HG02884 (cell line): Measurements from ENCODE around the gene MGARP.

Experiments
- ATAC-seq: cut with Tn5 transposase; IDR thresholded peaks from one replicate; pipeline ENCODE4 v1.9.1; 2021; ENCODE audit warnings: mild to moderate bottlenecking, moderate library complexity; ENCODE audit not compliant: unreplicated experiment

The MGARP gene

DNA sequence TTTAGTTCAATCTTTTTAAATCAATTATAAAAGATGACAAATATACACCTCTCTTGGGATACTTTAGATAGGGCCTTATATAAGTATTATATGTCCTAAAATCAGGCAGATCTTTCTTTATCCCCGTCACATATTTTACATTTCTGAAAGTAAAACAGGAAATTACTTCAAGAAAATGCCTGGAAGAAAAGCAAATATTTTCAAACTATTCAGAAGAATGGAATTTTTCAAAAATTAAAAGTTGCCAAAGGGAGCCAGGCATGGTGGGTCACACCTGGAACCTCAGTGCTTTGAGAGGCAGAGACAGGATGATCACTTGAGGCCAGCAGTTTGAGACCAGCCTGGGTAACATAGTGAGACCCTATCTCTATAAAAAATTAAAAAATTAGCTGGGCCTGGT lies 34.4 kb downstream of the MGARP start:
- no peak for ATAC-seq

DNA sequence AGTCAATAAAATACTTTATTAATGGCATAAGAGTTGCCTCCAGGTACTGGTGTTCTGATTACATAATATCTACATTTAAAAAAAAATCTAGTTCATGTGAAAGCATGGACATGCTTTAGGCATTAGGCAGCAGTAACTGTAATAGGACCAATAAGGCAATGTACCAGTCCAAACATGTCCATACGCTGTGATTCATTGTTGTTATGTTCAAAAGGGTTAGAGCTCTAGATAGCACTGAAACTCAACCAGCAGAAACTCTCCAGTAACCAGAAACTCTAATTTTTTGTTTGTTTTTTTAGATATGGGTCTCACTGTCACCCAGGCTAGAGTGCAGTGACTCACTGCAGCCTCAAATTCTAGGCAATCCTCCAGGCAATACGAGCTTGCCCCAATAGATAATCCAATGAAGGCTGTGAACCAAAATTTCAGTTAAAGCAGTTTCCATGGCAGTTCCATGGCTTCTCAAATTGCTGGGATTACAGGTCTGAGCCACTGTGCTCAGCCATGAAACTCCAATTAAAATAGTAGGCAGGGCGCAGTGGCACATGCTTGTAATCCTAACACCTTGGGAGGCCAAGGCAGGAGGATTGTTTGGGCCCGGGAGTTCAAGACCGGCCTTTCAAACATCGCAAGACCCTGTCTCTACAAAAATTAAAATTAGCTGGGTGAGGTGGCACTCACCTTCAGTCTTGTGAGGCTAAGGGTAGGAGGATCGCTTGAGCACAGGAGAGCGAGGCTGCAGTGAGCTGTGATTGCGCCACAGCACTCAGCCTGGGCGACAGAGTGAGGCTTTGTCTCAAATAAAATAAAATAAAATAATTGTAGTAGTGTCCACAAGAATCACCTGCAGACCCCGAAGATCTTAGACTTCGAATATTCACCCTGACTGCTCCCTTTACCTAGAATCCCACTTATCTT lies 36.3 kb downstream of the MGARP start:
- no peak for ATAC-seq

- ATAC-seq, result no peak
Observed at GRCh38 chr4:139242511-139243051, 37.4 kb downstream of the MGARP start.

- no peak for ATAC-seq
Observed at GRCh38 chr4:139241784-139242151, 38.3 kb downstream of the MGARP start.

DNA sequence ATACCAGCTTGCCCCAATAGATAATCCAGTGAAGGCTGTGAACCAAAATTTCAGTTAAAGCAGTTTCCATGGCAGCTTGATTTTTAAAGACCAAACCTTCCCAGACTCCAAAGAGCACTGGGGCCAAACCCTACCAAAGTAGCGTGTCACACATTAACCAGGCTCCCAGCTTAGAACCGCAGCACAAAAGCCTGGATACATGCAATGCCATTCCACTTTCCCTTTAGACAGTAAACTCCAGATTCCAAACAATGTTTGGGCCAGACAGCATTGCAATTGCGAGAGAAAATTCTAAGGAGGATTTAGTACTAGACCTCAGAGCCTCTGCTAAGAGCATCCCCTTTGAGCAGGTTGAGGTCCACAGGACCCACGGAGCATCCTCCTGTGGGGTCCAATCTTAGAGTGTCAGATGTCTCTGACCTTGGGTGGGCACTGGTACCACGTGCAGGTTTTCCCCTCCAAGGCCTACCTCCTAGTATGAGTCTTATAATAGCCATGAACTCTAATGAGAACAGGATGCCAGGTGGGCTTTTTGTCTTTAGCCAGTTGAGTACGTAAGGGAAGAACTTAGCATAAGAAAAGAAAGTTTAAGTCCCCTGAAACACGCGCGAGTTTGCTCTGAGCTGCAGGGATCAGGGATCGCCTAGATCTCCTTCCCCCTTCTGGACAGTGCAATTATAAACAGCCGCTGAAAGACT lies 38.8 kb downstream of the MGARP start:
- no peak for ATAC-seq

DNA sequence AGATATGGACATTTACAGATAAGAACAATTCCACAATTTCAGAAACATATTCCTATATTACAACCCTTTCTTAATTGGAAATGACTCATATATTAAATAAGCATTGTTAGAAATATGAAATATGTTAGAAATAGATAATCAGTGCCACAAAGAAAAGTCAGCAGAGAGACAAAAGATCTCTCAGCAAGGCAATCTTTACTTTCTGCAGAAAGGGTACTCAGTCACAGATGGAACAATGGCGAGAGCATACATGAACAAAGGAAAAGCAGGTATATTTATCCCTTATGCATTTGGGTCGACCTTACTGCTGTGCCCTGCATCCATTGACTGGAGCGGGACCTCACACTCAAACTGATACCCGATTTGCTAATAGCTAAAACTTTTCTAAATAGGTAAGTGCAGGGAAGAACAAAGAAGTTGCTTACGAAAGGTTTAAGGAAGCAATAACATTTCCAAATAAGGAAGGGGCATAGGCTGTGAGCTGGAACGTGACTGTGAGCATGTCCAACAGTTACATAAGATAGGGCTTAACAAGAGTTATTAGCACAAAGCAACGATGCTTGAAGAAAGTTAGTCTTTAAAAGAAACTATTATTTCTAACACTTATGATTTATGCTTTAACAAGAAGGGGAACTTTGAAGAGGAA lies 40.8 kb downstream of the MGARP start:
- ATAC-seq, result no peak

DNA sequence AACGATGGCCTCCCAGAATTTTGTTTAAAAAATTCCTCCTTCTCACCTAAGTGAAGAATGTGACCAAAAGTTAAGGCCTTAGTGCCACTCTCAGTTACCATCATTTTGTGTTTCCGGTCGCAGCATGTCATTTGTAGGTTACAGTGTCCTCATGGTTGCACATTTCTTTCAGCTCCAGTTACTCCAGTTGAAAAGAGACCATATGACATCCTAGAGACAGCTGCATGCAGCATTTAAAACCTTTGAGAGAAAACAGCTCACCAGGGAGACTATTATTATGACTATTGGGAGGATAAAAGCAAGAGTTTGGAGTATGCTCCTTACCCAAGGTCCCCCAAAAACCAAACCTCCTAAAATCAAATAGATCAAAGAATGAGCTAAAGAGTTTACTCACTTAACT lies 45.8 kb downstream of the MGARP start:
- no peak for ATAC-seq

GRCh38 chr4:139229534-139230039 lies 50.4 kb downstream of the MGARP start:
- peak; percentile 48 for ATAC-seq

GRCh38 chr4:139227729-139228404 lies 52.2 kb downstream of the MGARP start:
- ATAC-seq, result peak; percentile 56

GRCh38 chr4:139223682-139224317 lies 56.2 kb downstream of the MGARP start:
- ATAC-seq, result peak; percentile 61

- no peak for ATAC-seq
Observed at GRCh38 chr4:139222215-139222614, 57.8 kb downstream of the MGARP start.

DNA sequence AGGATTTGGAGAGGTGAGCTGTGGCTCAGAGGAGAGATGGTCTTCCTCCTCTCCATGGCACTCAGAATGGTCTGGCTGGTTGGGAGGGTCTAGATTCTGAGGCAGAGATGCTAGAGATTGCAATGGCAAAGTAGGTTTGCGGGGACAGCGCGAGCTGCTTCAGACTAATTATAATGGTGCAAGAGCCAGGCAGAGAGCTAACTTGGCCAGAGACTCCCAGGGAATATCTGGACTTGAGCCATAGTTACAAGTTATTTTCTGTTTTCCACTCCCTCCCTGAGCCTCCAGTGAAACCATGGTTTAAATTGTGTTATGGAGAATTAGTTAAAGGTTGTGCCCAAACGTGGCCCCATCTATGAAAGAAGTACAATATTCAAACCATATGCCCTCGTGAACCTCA lies 58.3 kb downstream of the MGARP start:
- ATAC-seq, result no peak

DNA sequence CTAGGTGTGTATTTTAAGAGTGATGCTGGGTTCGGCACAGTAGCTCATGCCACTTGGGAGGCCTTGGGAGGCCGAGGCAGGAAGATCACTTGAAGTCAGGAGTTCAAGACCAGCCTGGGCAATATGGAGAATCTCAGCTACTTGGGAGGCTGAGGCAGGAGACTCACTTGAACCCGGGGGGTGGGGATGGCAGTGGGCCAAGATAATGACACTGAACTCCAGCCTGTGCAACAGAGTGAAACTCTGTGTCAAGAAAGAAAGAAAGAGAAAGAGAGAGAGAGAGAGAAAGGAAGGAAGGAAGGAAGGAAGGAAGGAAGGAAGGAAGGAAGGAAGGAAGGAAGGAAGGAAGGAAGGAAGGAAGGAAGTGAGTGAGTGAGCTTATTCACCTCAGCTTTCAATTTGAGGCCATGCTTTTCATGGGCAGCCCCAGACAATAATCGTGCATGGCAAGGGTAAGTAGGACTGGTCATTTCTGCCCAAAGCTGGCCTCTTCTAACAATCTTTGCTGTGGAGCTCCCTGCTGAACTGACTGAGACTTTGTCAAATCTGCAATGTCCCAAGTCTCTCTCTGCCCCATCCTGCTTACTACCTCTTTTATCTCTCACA lies 60.5 kb downstream of the MGARP start:
- ATAC-seq, result no peak
